ENCODE data around the gene SVOPL. TPM values are rescaled to one million over a fixed set of nuclear protein-coding genes. Genes with fewer than 3 reads are reported as not detected.

The SVOPL gene
- total RNA-seq, 4 donors from 2014 or later: not detected

- no peak for TF ChIP-seq CTCF (IDR thresholded peaks at IDR 0.05; ENCODE audit: low read depth)
Measured at GRCh38 chr7:138665669-138666140, 35.5 kb downstream of the SVOPL start.

- TF ChIP-seq CTCF (IDR thresholded peaks at IDR 0.05; ENCODE audit: low read depth): no peak
Measured at GRCh38 chr7:138665249-138665648, 35.9 kb downstream of the SVOPL start.

- no peak for TF ChIP-seq CTCF (IDR thresholded peaks at IDR 0.05; ENCODE audit: low read depth)
Measured at GRCh38 chr7:138663725-138664710, 37.1 kb downstream of the SVOPL start.

- TF ChIP-seq CTCF (IDR thresholded peaks at IDR 0.05; ENCODE audit: low read depth): no peak
Measured at GRCh38 chr7:138662991-138663320, 38.2 kb downstream of the SVOPL start.

- no peak for TF ChIP-seq CTCF (IDR thresholded peaks at IDR 0.05; ENCODE audit: low read depth)
Measured at GRCh38 chr7:138662076-138662990, 38.8 kb downstream of the SVOPL start.

- no peak for TF ChIP-seq CTCF (IDR thresholded peaks at IDR 0.05; ENCODE audit: low read depth)
Measured at GRCh38 chr7:138661069-138661635, 40.0 kb downstream of the SVOPL start.

Data from subcutaneous adipose tissue (tissue), 4 donors.